Natural killer cell (primary cell): Measurements from ENCODE around the gene HPS5. TPM values are rescaled to one million over a fixed set of nuclear protein-coding genes. Genes with fewer than 3 reads are reported as not detected.

Experiments used
- ATAC-seq, 3 donors: fragments of 150-1000 bp in 2 of 3; fragments of 200-7000 bp in 1 of 3; cut with Tn5 transposase; 1 replicate in 1 of 3; 2 replicates in 2 of 3; pipeline ENCODE4 v1.10.0; 2021; ENCODE audit warnings: mild to moderate bottlenecking in 2 of 3, moderate library complexity in 2 of 3
- DNase-seq, 2 donors: peaks; one replicate each; pipeline versions ENCODE4 v3.0.0 to v3.0.0-alpha.2; 2013 to 2021; ENCODE audit warnings: mixed read lengths in 1 of 2
- H3K27ac ChIP-seq: one replicate; pipeline ENCODE4 v1.5.1; 2013; ENCODE audit warnings: mild to moderate bottlenecking, low read length
- H3K27me3 ChIP-seq: one replicate; pipeline ENCODE4 v1.6.1; 2013; ENCODE audit warnings: low read length; ENCODE audit not compliant: control insufficient read depth, insufficient read depth
- H3K36me3 ChIP-seq: one replicate; pipeline ENCODE4 v1.6.1; 2013; ENCODE audit warnings: low read length; ENCODE audit not compliant: control insufficient read depth, insufficient read depth
- H3K4me1 ChIP-seq: one replicate; pipeline ENCODE4 v1.6.1; 2013; ENCODE audit warnings: low read length; ENCODE audit not compliant: control insufficient read depth, insufficient read depth
- H3K4me3 ChIP-seq: one replicate; pipeline ENCODE4 v1.5.1; 2013; ENCODE audit warnings: low read length
- H3K9me3 ChIP-seq: one replicate; pipeline ENCODE4 v1.6.1; 2013; ENCODE audit warnings: low read length; ENCODE audit not compliant: control insufficient read depth, insufficient read depth
- H3K27ac Mint-ChIP-seq, 2 donors: one replicate each; pipeline ENCODE4 v1.8.0; 2022; ENCODE audit warnings: mild to moderate bottlenecking in 2 of 2, mixed read lengths in 2 of 2, moderate library complexity in 1 of 2
- H3K27me3 Mint-ChIP-seq, 2 donors: one replicate each; pipeline ENCODE4 v1.8.0; 2022; ENCODE audit warnings: low read depth in 2 of 2, mixed read lengths in 2 of 2
- H3K36me3 Mint-ChIP-seq: one replicate; pipeline ENCODE4 v1.8.0; 2022; ENCODE audit warnings: mixed read lengths
- H3K4me1 Mint-ChIP-seq, 2 donors: one replicate each; pipeline ENCODE4 v1.8.0; 2022; ENCODE audit warnings: mixed read lengths in 2 of 2
- H3K4me3 Mint-ChIP-seq: one replicate; pipeline ENCODE4 v1.8.0; 2022; ENCODE audit warnings: mild to moderate bottlenecking, moderate library complexity, mixed read lengths
- H3K9me3 Mint-ChIP-seq, 2 donors: one replicate each; pipeline ENCODE4 v1.8.0; 2022; ENCODE audit warnings: mixed read lengths in 2 of 2
- CTCF ChIP-seq: fragments of 200-600 bp; IDR thresholded peaks from one replicate; pipeline ENCODE4 v1.8.0; 2022; ENCODE audit warnings: antibody characterized with exemption
- WGBS: methylation state at CpG from one replicate; pipeline ENCODE4 v1.1.7; 2013; ENCODE audit warnings: missing lambda C conversion rate; ENCODE audit not compliant: insufficient coverage; 5-methylcytosine and 5-hydroxymethylcytosine counted together
- intact Hi-C: fragments of 100-400 bp; cut with micrococcal nuclease; formaldehyde crosslinking; loops from one replicate; pipeline ENCODE4 v1.14.2; 2022
- total RNA-seq, 4 donors: library from RNA; stranded (reverse); fragments of 120-200 nt in 1 of 4; gene quantifications; one replicate each; pipeline versions ENCODE4 v1.2.3 to v1.2.4, GENCODE V29; 2013 to 2022

Gene HPS5
- total RNA-seq, 3 donors from 2014 or later (not counting 1 experiment from before 2014, with no cell fraction given), result 11.5 to 14.5 (median 14.0) TPM

DNA sequence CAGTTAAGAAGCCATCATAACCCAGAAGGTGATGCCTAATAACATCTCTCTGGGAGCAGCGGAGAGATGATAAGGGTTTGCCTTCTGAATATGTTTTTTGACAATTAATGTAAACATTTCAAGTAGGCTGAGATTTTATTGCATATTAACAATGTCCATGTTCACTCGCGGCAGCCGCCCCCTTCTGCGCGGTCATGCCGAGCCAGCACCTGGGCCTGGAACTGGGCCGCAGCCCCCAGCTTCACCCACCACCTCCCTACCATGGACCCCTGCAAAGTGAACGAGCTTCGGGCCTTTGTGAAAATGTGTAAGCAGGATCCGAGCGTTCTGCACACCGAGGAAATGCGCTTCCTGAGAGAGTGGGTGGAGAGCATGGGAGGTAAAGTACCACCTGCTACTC is 60.2 kb downstream of the HPS5 start:
- peaks cover 3% of the 10 kb centered on the region for H3K4me1 ChIP-seq
- Mint-ChIP-seq H3K4me3 (no peak overlapping the region), H3K36me3 (no peaks in the 10 kb centered on the region), H3K4me1 (peaks cover 0 to 5% of the 10 kb centered on the region in 2 donors), H3K9me3 (no peaks in the 10 kb centered on the region), H3K27me3 (peaks cover 0 to 3% of the 10 kb centered on the region in 2 donors), H3K27ac (no peak overlapping the region)
- no peaks in the 10 kb centered on the region for H3K36me3 ChIP-seq
- WGBS, result 95% methylated on average over 12 of the region's 14 CpGs
- TF ChIP-seq CTCF, result no peak
- ATAC-seq, result no peak
- DNase-seq, result no peak
- H3K4me3 ChIP-seq, result no peak overlapping the region
- no peaks in the 10 kb centered on the region for H3K27me3 ChIP-seq
- no peak overlapping the region for H3K27ac ChIP-seq
- no peaks in the 10 kb centered on the region for H3K9me3 ChIP-seq
- intact Hi-C loops, result no loop called here

DNA sequence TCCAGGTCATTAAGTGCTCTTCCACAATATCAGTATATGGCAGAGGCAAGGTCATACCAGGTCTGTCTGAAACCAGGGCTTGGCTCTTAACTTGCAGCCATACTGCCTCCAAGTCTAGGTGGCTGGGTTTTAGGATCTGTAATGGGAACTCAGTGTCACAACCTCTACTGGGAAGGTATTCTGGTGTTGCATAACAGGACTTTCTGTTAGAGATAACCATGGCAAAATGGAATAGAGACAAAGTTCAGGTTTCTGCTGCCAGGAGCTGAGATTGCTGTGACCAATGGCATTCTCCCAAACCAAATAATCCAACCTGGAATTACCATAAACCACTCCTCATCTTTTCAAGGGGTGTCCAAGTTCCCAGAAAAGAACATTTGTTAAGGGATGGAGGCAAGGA is 62.7 kb downstream of the HPS5 start:
- intact Hi-C loops, result no loop called here
- no peak for ATAC-seq
- H3K4me1 ChIP-seq, result no peaks in the 10 kb centered on the region
- no peaks in the 10 kb centered on the region for H3K9me3 ChIP-seq
- Mint-ChIP-seq H3K4me1 (no peaks in the 10 kb centered on the region), H3K4me3 (no peak overlapping the region), H3K9me3 (no peaks in the 10 kb centered on the region), H3K27me3 (peaks cover 0 to 6% of the 10 kb centered on the region in 2 donors), H3K36me3 (no peaks in the 10 kb centered on the region), H3K27ac (no peak overlapping the region)
- H3K4me3 ChIP-seq, result no peak overlapping the region
- no peak for TF ChIP-seq CTCF
- H3K27ac ChIP-seq, result no peak overlapping the region
- no peak for DNase-seq
- no peaks in the 10 kb centered on the region for H3K27me3 ChIP-seq
- no peaks in the 10 kb centered on the region for H3K36me3 ChIP-seq

- no peak overlapping the region for H3K4me3 Mint-ChIP-seq
- no peaks in the 10 kb centered on the region for H3K4me1 Mint-ChIP-seq
- H3K27me3 Mint-ChIP-seq, result peaks cover 0 to 6% of the 10 kb centered on the region in 2 donors
- Histone ChIP-seq H3K27me3 (no peaks in the 10 kb centered on the region), H3K4me1 (no peaks in the 10 kb centered on the region), H3K9me3 (no peaks in the 10 kb centered on the region), H3K4me3 (no peak overlapping the region), H3K36me3 (no peaks in the 10 kb centered on the region), H3K27ac (no peak overlapping the region)
- ATAC-seq, result no peak
- no peak overlapping the region for H3K27ac Mint-ChIP-seq
- intact Hi-C loops, result no loop called here
- H3K36me3 Mint-ChIP-seq, result no peaks in the 10 kb centered on the region
- TF ChIP-seq CTCF, result no peak
- no peak for DNase-seq
- WGBS, result 62% methylated on average over 2 of the region's 2 CpGs
- no peaks in the 10 kb centered on the region for H3K9me3 Mint-ChIP-seq
Observed at GRCh38 chr11:18254781-18255361, 67.1 kb downstream of the HPS5 start.

- H3K4me3 Mint-ChIP-seq, result no peak overlapping the region
- no peak for ATAC-seq
- Histone ChIP-seq H3K4me3 (no peak overlapping the region), H3K27me3 (no peaks in the 10 kb centered on the region), H3K27ac (no peak overlapping the region), H3K4me1 (no peaks in the 10 kb centered on the region), H3K9me3 (no peaks in the 10 kb centered on the region), H3K36me3 (no peaks in the 10 kb centered on the region)
- no peak for DNase-seq
- H3K27ac Mint-ChIP-seq, result no peak overlapping the region
- no peaks in the 10 kb centered on the region for H3K4me1 Mint-ChIP-seq
- peaks cover 0 to 6% of the 10 kb centered on the region in 2 donors for H3K27me3 Mint-ChIP-seq
- intact Hi-C loops, result no loop called here
- H3K36me3 Mint-ChIP-seq, result no peaks in the 10 kb centered on the region
- TF ChIP-seq CTCF, result no peak
- WGBS, result 78% methylated on average over 11 of the region's 11 CpGs
- H3K9me3 Mint-ChIP-seq, result no peaks in the 10 kb centered on the region
Observed at GRCh38 chr11:18253778-18254338, 68.1 kb downstream of the HPS5 start.
